ENCODE data around the gene CSGALNACT2. TPM values are rescaled to one million over a fixed set of nuclear protein-coding genes. Genes with fewer than 3 reads are reported as not detected.

CSGALNACT2 gene
- total and polyA plus RNA-seq, 12 donors = 5.8 to 19.4 (median 12.3) TPM

DNA sequence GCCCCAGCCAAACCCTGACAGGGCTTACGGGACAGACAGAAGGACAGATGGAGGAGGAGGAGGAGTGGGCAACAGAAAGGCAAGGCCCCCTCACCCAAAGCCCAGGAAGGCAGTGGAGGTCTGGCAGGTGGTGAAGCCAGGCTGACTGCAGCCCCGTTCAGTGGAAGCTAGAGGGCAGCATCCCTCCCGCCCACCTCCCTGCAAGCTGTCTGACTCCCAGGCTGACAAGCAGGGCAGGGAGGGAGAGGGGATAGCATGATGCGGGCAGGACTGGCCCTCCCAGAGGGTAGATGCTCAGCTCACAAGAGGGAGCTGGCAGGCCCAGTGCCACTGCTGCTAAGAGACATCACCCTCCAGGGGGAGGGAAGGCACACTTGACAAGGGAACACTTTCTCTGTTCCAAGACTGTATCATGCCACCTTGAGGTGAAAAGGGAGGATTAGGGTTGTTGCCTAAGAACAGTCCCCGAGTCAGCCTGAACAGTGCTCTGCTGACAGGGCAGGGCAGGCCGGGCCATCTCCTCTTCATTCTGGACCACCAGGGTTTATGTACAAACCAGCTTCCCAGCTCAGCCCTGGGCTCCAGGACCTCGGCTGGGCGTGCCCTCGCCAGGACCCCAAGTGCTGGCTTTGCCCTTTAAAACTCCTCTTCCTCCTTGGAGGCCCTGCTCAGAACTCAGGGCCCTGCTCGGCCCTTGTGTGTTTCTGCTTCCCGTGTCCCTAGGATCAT lies 66.9 kb downstream of the CSGALNACT2 start:
- H3K36me3 ChIP-seq (replicated peaks in 1 of 2) = no peaks in the 10 kb centered on the region
- no peaks in the 10 kb centered on the region for H3K9me3 ChIP-seq (replicated peaks in 1 of 3)
- no peaks in the 10 kb centered on the region for H3K27me3 ChIP-seq
- no peak overlapping the region for H3K27ac ChIP-seq
- H3K4me1 ChIP-seq (replicated peaks in 1 of 2) = peaks cover 4 to 21% of the 10 kb centered on the region in 2 donors
- peak; percentile 35 to 74 (median 59) for DNase-seq
- H3K4me3 ChIP-seq = no peak overlapping the region
- WGBS, 4 donors = 64 to 71% (median 70%) methylated on average over 8 to 11 of the region's 11 CpGs
- intact Hi-C loops (cut with DNase I) = no loop called here
- no peak for TF ChIP-seq POLR2A (IDR thresholded peaks at IDR 0.05)
- TF ChIP-seq, protein P1, sequence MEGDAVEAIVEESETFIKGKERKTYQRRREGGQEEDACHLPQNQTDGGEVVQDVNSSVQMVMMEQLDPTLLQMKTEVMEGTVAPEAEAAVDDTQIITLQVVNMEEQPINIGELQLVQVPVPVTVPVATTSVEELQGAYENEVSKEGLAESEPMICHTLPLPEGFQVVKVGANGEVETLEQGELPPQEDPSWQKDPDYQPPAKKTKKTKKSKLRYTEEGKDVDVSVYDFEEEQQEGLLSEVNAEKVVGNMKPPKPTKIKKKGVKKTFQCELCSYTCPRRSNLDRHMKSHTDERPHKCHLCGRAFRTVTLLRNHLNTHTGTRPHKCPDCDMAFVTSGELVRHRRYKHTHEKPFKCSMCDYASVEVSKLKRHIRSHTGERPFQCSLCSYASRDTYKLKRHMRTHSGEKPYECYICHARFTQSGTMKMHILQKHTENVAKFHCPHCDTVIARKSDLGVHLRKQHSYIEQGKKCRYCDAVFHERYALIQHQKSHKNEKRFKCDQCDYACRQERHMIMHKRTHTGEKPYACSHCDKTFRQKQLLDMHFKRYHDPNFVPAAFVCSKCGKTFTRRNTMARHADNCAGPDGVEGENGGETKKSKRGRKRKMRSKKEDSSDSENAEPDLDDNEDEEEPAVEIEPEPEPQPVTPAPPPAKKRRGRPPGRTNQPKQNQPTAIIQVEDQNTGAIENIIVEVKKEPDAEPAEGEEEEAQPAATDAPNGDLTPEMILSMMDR (IDR thresholded peaks at IDR 0.05) = peak; percentile 54 to 70 (median 67)

DNA sequence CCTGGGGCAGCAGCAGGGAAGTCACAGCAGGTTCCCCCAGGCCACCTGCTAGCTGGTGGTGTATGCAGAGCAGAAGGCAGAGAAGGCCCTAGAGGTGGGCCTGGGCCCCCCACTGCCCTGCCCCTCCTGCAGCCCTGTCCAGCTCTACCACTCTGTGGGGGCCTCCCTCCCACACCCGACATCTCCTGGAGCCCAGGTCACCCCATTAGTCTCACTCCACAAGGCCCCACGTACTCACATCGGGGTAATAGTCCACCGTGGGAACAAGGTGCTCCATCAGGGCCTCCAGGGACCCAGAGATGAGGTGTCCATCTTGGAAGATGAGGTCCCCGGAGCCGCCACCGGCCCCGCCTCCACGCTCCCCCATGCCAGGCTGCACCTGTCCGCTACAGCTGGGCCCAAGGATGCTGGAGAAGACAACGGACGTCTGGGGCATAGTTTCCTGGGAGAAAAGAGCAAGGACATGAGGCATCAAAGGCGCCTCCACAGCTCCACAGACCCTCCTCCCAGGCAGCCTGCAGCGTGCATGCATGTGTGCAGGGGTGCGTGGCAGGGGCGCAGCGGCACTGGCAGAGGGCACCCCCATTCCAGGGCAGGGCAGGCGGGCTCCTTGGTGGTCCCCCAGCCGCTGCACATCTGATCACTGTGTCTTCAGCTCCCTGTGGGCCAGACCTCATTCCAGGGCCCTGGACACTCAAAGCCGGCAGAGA lies 67.6 kb downstream of the CSGALNACT2 start:
- no peak overlapping the region for H3K27ac ChIP-seq
- peak in 4 of 7 donors; percentile 4 to 13 (median 8) for DNase-seq
- no peaks in the 10 kb centered on the region for H3K9me3 ChIP-seq (replicated peaks in 1 of 3)
- TF ChIP-seq, protein P1 (IDR thresholded peaks at IDR 0.05) = no peak
- TF ChIP-seq POLR2A (IDR thresholded peaks at IDR 0.05) = no peak
- H3K4me3 ChIP-seq = no peak overlapping the region
- intact Hi-C loops (cut with DNase I) = no loop called here
- 84 to 94% (median 90%) methylated on average over 10 to 20 of the region's 20 CpGs for WGBS, 4 donors
- no peaks in the 10 kb centered on the region for H3K36me3 ChIP-seq (replicated peaks in 1 of 2)
- H3K27me3 ChIP-seq = no peaks in the 10 kb centered on the region
- H3K4me1 ChIP-seq (replicated peaks in 1 of 2) = peaks cover 0 to 15% of the 10 kb centered on the region in 2 donors

DNA sequence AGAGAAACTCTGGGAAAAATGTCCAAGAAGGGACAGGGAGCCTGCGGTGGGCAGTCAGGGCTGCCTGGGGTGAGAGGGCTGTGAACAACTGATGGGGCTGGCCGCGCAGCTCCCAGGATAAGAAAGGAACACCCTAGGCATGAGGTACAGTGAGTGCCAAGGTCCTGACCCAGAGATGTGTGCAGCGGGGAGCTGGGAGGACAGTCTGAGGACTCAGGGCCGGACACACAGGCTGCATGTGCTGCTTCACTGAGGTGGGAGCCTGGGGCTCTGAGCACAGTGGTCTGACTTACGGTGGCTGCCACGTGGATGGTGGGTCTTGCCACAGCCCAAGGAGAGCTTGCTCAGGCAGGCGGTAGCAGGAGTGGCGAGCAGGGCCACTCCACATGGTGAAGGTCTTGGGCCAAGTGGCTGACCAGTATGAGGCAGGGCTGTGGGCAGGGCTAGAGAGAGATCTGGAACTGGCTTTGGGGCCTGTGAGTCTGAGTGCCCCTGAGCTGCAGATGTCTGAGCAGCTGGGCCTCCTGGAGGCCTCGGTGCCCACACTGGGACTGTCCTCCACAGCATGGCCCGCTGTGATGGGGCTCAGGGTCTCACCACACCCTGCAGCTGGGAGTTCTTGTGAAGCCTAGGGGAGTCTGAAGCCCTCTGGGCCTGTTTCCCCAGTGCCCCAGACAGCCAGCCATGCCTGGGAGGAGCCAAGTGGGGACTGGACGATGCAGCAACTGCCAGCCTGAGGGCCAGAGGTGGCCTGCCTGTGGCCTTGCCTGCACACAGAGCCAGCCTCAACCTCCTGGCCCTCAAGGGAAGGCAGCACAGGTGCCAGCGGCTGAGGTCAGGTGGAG lies 68.4 kb downstream of the CSGALNACT2 start:
- Histone ChIP-seq H3K4me3 (no peak overlapping the region), H3K4me1 (replicated peaks in 1 of 2) (peaks cover 0 to 7% of the 10 kb centered on the region in 2 donors), H3K9me3 (replicated peaks in 1 of 3) (no peaks in the 10 kb centered on the region), H3K36me3 (replicated peaks in 1 of 2) (no peaks in the 10 kb centered on the region), H3K27me3 (no peaks in the 10 kb centered on the region), H3K27ac (no peak overlapping the region)
- TF ChIP-seq, protein P1 (IDR thresholded peaks at IDR 0.05) = no peak
- TF ChIP-seq POLR2A (IDR thresholded peaks at IDR 0.05) = no peak
- WGBS, 4 donors = 82 to 94% (median 93%) methylated on average over 7 to 13 of the region's 13 CpGs
- intact Hi-C loops (cut with DNase I) = no loop called here
- peak in 4 of 7 donors; percentile 3 to 12 (median 8) for DNase-seq

All from adrenal gland (tissue), 12 donors.